Measurements from ENCODE around the gene KPRP. TPM values are rescaled to one million over a fixed set of nuclear protein-coding genes. Genes with fewer than 3 reads are reported as not detected.

Gene KPRP
- polyA plus RNA-seq, 1 donor (not counting 4 experiments of a cell fraction or from before 2014, with no cell fraction given): 0.90 TPM

DNA sequence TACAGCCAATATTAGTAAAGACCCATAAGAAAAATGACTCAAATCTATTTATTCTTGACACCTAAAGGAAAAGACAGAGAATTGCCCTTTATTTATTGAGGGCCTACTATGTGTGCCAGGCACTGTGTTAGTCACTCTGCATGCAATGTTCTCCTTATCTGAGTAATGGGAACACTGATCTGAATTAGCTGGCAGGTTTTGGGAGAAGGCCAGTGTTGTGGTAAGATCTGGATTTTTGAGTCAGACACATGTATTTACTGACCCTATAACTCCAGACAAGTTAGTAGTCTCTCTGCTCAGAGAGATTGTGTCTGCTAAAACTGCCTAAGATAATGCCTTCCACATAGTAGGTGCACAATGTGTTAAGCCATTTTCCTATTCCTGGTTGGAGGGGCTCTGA is 32.6 kb upstream of the KPRP start:
- no peaks in the 10 kb centered on the region for H4K20me1 ChIP-seq (ENCODE audit: control insufficient read depth, extremely low read depth, insufficient read depth, low read length)
- H3K9ac ChIP-seq (ENCODE audit: control insufficient read depth, extremely low read depth, insufficient read depth, low read length): no peak overlapping the region
- H3K79me2 ChIP-seq (ENCODE audit: control insufficient read depth, insufficient read depth, low read length): no peaks in the 10 kb centered on the region
- H3K9me3 ChIP-seq (ENCODE audit: control insufficient read depth, low read depth, low read length): no peaks in the 10 kb centered on the region
- H3K36me3 ChIP-seq (ENCODE audit: control insufficient read depth in 2 of 2, extremely low read depth in 1 of 2, insufficient read depth in 2 of 2, low read length in 2 of 2): no peaks in the 10 kb centered on the region
- FAIRE-seq: no peak
- DNase-seq (ENCODE audit: low read depth, low spot score): no peak
- no peaks in the 10 kb centered on the region for H3K9me1 ChIP-seq (ENCODE audit: control insufficient read depth, extremely low read depth, insufficient read depth, low read length)
- no peak overlapping the region for H3K4me2 ChIP-seq (ENCODE audit: control insufficient read depth, extremely low read depth, insufficient read depth, low read depth, low read length)
- H3K4me1 ChIP-seq (ENCODE audit: control insufficient read depth, extremely low read depth, insufficient read depth, low read length): no peaks in the 10 kb centered on the region
- TF ChIP-seq EZH2 (IDR thresholded peaks at IDR 0.05; ENCODE audit: low read length): no peak
- TF ChIP-seq, protein P1, sequence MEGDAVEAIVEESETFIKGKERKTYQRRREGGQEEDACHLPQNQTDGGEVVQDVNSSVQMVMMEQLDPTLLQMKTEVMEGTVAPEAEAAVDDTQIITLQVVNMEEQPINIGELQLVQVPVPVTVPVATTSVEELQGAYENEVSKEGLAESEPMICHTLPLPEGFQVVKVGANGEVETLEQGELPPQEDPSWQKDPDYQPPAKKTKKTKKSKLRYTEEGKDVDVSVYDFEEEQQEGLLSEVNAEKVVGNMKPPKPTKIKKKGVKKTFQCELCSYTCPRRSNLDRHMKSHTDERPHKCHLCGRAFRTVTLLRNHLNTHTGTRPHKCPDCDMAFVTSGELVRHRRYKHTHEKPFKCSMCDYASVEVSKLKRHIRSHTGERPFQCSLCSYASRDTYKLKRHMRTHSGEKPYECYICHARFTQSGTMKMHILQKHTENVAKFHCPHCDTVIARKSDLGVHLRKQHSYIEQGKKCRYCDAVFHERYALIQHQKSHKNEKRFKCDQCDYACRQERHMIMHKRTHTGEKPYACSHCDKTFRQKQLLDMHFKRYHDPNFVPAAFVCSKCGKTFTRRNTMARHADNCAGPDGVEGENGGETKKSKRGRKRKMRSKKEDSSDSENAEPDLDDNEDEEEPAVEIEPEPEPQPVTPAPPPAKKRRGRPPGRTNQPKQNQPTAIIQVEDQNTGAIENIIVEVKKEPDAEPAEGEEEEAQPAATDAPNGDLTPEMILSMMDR (optimal IDR thresholded peaks at IDR 0.05 in 1 of 3, IDR thresholded peaks at IDR 0.05 in 1 of 3, conservative IDR thresholded peaks at IDR 0.05 in 1 of 3; ENCODE audit: extremely low read depth in 1 of 3, insufficient read depth in 2 of 3, low read length in 3 of 3): no peak
- H2AFZ ChIP-seq (ENCODE audit: control insufficient read depth, low read length): no peak overlapping the region
- H3K27ac ChIP-seq (ENCODE audit: control insufficient read depth, insufficient read depth, low read length): no peak overlapping the region
- H3K27me3 ChIP-seq (ENCODE audit: control insufficient read depth, extremely low read depth, insufficient read depth, low read length): no peaks in the 10 kb centered on the region
- no peak overlapping the region for H3K4me3 ChIP-seq (ENCODE audit: control insufficient read depth in 2 of 3, extremely low read depth in 1 of 3, insufficient read depth in 2 of 3, low read depth in 1 of 3, low read length in 3 of 3)
- dilution Hi-C loops (cut with MboI; ENCODE audit: extremely low pct_ligation_motif_present, low sequenced_read_pairs): no loop called here

GRCh38 chr1:152728986-152729385 is 28.8 kb upstream of the KPRP start:
- TF ChIP-seq, protein P1 (optimal IDR thresholded peaks at IDR 0.05 in 1 of 3, IDR thresholded peaks at IDR 0.05 in 1 of 3, conservative IDR thresholded peaks at IDR 0.05 in 1 of 3; ENCODE audit: extremely low read depth in 1 of 3, insufficient read depth in 2 of 3, low read length in 3 of 3): no peak
- TF ChIP-seq EZH2 (IDR thresholded peaks at IDR 0.05; ENCODE audit: low read length): no peak
- Histone ChIP-seq H3K27ac (ENCODE audit: control insufficient read depth, insufficient read depth, low read length) (no peak overlapping the region), H2AFZ (ENCODE audit: control insufficient read depth, low read length) (no peak overlapping the region), H3K27me3 (ENCODE audit: control insufficient read depth, extremely low read depth, insufficient read depth, low read length) (no peaks in the 10 kb centered on the region), H4K20me1 (ENCODE audit: control insufficient read depth, extremely low read depth, insufficient read depth, low read length) (no peaks in the 10 kb centered on the region), H3K9ac (ENCODE audit: control insufficient read depth, extremely low read depth, insufficient read depth, low read length) (no peak overlapping the region), H3K4me1 (ENCODE audit: control insufficient read depth, extremely low read depth, insufficient read depth, low read length) (no peaks in the 10 kb centered on the region), H3K4me3 (ENCODE audit: control insufficient read depth in 2 of 3, extremely low read depth in 1 of 3, insufficient read depth in 2 of 3, low read depth in 1 of 3, low read length in 3 of 3) (no peak overlapping the region), H3K4me2 (ENCODE audit: control insufficient read depth, extremely low read depth, insufficient read depth, low read depth, low read length) (no peak overlapping the region), H3K9me1 (ENCODE audit: control insufficient read depth, extremely low read depth, insufficient read depth, low read length) (no peaks in the 10 kb centered on the region), H3K36me3 (ENCODE audit: control insufficient read depth in 2 of 2, extremely low read depth in 1 of 2, insufficient read depth in 2 of 2, low read length in 2 of 2) (no peaks in the 10 kb centered on the region), H3K79me2 (ENCODE audit: control insufficient read depth, insufficient read depth, low read length) (no peaks in the 10 kb centered on the region), H3K9me3 (ENCODE audit: control insufficient read depth, low read depth, low read length) (no peaks in the 10 kb centered on the region)
- dilution Hi-C loops (cut with MboI; ENCODE audit: extremely low pct_ligation_motif_present, low sequenced_read_pairs): no loop called here
- no peak for DNase-seq (ENCODE audit: low read depth, low spot score)
- FAIRE-seq: no peak

All from keratinocyte (primary cell).